ENCODE data around the gene NFE2L3.
"Not testable (repeated sequence)": the region's sequence is repeated elsewhere in the genome, so short reads cannot be mapped to it uniquely, and the experiment has no call there.

The NFE2L3 gene

DNA sequence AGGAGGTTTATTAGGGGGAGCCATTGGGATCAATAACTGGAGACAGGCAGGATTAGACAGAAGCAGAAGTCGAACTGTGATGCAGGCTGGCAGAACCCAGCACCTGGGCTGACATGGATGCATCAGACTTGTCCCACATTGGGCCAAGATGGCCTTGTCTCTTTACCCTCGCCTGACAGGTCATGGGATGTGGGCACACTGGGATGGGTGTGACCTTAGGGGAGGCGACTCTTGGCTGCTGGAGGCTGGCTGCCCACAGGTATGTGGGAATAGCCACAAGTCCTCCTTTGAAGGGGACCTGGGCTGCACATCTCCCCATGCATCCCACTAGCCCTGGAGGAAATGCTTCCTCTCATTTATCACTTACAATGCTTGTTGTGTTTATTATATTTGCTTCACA is 17.3 kb downstream of the NFE2L3 start:
- no peak for DNase-seq

DNA sequence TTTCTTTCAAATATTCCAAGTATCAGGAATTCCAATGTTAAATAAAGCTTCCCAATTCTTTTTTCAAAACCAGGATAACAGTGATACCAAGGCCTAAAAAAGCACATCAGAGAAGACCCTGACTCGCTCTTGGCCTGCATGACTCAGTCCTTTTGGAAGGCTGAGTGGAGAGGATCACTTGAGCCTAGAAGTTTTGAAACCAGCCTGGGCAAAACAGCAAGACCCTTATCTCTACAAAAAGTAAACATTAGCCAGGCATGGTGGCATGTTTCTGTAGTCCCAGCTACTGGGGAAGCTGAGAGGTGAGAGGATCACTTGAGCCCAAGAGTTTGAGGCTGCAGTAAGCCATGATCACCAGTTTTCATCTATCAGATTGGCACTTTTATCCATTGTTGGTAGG is 18.7 kb downstream of the NFE2L3 start:
- DNase-seq = no peak

DNA sequence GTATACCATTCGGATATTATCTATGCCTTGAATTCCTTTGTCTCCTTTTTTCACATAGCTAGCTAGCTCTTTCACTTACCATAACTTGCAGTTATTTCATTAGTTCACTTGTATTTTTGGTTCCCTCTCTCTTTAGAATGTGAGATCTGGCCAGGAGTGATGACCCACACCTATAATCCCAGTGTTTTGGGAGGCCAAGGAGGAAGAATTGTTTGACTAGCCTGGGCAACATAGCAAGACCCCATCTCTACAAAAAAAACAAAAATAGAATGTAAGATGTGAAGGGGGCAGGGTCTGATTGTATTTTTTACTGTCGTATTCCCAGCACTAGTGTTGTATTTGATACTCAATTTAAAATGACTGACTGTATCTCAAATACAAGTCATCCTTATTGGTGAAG is 19.6 kb downstream of the NFE2L3 start:
- no peak for DNase-seq

DNA sequence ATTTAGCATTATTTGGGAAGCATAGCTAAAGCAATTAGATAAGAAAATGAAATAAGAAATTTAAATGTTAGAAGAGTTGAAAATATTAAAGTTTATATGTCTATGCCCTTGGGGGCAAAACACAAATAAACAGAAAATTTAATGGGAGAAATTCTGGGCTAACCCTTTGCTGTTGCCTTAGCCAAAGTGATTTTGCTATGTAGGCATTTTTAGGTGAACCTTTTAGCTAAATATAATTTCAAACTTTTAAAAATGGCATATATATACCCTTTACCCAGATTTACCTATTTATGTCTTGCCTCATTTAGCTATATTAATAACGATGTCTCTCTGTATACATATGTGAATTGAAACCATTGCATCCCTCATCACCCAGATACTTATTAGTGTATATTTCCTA is 20.1 kb downstream of the NFE2L3 start:
- DNase-seq = no peak

DNA sequence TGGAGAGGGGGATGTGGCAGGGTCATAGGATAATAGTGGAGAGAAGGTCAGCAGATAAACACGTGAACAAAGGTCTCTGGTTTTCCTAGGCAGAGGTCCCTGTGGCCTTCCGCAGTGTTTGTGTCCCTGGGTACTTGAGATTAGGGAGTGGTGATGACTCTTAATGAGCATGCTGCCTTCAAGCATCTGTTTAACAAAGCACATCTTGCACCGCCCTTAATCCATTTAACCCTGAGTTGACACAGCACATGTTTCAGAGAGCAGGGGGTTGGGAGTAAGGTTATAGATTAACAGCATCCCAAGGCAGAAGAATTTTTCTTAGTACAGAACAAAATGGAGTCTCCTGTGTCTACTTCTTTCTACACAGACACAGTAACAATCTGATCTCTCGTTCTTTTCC is 23.9 kb downstream of the NFE2L3 start:
- DNase-seq = not testable (repeated sequence)

DNA sequence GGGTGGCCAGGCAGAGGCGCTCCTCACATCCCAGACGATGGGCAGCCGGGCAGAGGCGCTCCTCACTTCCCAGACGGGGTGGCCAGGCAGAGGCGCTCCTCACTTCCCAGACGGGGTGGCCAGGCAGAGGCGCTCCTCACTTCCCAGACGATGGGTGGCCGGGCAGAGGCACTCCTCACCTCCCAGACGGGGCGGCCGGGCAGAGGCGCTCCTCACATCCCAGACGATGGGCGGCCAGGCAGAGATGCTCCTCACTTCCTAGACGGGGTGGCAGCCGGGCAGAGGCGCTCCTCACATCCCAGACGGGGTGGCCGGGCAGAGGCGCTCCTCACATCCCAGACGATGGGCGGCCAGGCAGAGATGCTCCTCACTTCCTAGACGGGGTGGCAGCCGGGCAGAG is 24.7 kb downstream of the NFE2L3 start:
- DNase-seq = not testable (repeated sequence)

DNA sequence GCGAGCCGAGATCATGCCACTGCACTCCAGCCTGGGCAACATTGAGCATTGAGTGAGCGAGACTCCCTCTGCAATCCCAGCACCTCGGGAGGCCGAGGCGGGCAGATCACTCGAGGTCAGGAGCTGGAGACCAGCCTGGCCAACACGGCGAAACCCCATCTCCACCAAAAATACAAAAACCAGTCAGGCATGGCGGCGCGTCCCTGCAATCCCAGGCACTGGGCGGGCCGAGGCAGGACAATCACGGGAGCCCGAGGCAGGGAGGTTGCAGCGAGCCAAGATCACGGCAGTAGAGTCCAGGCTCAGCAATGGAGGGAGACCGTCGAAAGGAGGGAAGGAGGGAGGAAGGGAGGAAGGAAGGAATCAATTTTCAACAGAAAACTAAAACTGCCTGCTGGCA is 25.3 kb downstream of the NFE2L3 start:
- DNase-seq = not testable (repeated sequence)

DNA sequence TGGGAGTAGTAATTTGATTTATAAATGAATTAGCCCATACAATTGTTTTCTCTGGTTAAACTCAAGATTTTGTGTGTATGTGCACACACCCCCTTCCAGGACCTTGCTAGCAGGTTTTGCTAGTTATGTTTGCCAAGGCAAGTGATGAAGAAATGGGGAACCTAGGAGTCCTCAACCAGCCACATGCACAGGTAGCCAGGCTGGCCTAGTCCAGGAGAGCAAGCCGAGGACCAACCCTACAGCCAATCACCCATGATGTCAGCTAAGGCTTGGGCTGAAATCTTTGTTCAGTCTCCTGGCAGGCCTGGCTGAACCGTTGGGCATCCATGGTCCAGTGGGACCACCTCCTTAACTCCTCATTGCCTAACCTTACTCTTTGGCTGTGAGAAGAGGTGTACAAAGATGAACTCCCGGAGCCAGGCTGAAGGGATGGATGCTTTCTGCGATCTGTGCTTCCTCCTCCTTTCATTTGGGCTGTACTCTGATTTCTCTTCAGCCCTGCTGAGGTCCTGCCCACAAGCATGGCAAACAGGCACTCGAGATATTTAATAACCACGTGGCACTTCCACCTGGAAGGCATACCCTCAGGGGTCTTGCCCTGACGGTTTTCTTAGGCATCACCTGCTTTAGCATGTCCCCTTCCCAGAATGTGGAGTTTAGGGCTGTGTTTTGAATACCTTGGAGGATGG is 26.4 kb downstream of the NFE2L3 start:
- no peak for DNase-seq

DNA sequence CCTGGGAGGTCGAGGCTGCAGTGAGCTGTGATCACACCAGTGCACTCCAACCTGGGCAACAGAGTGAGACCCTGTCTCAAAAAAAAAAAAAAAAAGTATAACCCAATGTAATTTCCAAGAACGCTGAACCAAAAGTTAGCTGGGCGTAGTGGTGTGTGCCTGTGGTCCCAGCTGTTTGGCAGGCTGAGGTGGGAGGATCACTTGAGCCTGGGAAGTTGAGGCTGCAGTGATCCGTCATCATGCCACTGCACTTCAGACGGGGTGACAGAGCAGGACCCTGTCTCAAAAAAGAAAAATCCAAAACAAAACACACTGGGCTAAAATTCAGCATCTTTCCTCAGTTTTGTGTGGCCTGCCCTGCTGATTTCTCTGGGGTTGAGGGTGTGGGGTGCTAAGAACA is 27.4 kb downstream of the NFE2L3 start:
- DNase-seq = no peak

DNA sequence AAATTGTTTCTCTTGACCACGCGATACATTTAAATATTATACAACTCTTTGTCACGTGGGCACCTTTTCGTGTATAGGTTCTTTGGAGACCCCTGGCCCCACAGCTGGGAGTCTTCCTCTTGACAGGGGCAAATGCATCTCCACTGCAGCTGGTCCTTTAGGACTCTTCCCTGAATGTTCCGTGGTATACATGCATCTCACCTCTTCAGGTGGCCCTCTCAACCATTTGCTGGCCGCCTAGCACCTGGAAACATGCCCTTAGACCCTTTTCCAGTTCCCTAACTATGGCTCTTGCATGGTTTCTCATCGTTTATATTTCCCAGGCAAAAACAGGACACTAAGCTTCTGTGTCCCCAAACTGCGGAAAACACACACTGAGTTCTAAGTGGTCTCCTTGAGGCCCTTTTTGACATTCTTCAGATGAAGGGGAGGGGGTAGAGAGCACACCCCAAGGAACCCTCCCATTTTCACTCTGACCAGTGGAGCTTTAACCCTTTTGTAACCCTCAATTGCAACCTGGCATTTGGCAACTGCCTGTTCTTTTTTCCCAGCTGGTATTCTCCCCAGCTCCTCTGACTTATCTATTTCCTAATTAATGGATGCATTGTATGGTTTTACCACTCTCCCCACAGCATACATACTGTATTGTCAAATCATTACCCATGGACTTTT is 28.0 kb downstream of the NFE2L3 start:
- DNase-seq = no peak

DNA sequence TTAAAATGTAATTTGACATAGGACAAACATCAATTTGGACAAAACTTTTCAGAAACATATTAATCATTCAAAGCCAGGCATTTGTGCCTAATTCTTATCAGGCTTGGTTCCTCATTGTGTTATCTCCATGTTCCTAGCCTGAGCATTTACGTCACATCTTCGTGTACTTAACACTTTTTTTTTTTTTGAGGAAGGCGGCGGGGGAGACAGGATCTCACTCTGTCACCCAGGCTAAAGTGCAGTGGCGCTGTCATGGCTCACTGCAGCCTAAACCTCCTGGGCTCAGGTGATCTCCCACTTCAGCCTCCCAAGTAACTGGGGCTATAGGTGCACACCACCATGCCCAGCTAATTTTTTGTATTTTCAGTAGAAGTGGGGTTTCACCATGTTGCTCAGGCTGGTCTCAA is 28.8 kb downstream of the NFE2L3 start:
- no peak for DNase-seq

DNA sequence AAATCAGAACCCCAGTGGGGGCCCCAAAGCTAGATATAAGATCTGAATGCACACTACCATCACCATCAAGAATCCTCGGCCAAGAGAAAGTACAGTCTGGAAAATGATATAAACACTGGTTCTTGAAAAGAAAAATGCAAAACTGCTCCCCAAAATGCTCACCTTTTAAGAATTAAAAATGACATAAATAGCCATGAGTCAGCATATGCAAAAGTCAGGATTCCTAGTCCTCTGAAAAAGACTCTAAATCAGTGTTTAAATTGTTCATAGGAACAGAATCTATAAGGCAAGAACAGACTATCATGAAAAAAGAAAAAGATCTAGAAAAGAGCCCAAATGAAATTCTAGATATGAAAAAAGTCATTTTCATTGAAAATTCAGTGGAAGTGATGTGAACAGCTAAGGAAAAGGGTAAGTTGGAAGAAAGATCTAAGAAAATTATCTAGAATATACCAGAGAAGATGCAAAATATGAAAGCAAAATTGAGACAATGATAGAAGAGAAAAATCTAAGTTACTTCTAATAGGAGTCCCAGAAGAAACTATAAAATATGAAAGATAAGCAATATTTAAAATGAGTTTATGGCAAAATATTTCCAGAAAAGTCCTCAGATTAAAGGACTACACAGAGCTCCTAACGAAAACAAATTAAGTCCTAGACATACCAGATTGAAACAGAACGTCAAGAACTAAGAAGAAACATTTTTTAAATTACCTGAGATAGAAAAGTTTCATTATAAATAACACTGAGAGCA is 29.7 kb downstream of the NFE2L3 start:
- no peak for DNase-seq

DNA sequence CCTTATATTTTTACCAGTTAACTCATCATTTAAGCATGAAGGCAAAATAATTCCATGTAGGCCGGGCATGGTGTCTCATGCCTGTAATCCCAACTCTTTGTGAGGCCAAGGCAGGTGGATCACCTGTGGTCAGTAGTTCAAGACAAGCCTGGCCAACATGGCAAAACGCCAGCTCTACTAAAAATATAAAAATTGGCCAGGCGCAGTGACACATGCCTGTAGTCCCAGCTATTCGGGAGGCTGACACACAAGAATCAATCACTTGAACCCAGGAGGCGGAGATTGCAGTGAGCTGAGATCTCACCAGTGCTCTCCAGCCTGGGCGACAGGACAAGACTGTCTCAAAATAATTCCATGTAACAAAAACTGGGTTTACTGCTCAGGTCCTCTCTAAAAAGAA is 30.3 kb downstream of the NFE2L3 start:
- no peak for DNase-seq

DNA sequence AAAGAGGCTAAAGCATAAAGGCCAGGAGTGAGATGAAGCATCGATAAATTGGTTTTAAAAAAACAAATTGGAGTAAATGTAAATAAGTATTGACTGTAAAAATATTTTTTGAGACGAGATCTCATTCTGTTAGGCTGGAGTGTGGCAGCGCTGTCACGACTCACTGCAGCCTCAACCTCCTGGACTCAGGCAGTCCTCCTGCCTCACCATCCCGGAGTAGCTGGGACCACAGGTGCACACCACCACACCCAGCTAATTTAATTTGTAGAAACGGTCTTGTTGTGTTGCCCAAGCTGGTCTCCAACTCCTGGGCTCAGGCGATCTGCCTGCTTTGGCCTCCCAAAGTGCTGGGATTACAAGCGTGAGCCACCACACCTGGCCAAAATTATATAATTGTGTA is 30.7 kb downstream of the NFE2L3 start:
- DNase-seq = no peak

DNA sequence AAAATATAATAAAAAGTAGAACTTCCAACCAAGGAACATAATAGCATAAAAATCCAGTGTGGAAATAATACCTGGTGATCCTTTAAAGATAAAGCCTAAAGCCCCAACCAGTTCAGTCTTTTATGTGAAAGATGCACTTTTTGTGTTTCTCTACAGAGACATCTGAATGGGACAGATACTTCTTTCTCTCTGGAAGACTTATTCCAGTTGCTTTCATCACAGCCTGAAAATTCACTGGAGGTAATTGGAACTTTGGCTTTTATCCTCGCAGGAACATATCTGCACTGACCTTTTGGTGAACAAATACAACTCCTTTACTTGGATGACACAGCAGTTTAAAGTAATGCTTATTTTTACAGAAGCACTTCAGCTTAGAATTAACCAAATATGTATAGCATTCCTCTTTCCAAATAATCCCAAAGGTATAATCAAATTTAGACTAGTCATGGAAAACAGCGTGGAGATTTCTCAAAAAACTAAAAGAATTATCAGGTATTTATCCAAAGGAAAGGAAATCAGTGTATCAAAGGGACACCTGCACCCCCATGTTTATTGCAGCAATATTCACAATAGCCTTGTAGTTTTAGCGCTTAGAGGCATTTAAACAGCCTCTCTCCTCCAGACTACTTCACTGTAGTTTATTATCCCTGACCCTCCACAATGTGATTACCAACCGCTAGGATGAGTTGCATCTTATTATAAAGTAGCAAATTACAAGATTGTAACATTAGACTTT is 31.7 kb downstream of the NFE2L3 start:
- DNase-seq = no peak

DNA sequence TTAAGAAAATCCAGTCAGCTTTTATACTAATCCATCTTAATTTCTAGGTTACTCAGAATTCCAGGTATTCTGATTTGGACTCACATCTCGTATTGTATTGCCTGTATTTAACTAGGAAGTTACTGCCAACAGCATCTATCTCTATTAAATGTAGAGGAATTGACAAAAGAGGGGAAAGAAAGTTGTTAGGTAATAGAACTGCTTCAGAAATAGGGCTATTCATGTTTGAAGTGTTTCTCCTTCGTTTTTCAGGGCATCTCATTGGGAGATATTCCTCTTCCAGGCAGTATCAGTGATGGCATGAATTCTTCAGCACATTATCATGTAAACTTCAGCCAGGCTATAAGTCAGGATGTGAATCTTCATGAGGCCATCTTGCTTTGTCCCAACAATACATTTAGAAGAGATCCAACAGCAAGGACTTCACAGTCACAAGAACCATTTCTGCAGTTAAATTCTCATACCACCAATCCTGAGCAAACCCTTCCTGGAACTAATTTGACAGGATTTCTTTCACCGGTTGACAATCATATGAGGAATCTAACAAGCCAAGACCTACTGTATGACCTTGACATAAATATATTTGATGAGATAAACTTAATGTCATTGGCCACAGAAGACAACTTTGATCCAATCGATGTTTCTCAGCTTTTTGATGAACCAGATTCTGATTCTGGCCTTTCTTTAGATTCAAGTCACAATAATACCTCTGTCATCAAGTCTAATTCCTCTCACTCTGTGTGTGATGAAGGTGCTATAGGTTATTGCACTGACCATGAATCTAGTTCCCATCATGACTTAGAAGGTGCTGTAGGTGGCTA is 32.5 kb downstream of the NFE2L3 start:
- DNase-seq = not testable (repeated sequence)

DNA sequence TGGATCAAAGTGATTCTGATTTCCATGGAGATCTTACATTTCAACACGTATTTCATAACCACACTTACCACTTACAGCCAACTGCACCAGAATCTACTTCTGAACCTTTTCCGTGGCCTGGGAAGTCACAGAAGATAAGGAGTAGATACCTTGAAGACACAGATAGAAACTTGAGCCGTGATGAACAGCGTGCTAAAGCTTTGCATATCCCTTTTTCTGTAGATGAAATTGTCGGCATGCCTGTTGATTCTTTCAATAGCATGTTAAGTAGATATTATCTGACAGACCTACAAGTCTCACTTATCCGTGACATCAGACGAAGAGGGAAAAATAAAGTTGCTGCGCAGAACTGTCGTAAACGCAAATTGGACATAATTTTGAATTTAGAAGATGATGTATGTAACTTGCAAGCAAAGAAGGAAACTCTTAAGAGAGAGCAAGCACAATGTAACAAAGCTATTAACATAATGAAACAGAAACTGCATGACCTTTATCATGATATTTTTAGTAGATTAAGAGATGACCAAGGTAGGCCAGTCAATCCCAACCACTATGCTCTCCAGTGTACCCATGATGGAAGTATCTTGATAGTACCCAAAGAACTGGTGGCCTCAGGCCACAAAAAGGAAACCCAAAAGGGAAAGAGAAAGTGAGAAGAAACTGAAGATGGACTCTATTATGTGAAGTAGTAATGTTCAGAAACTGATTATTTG is 33.3 kb downstream of the NFE2L3 start:
- no peak for DNase-seq

DNA sequence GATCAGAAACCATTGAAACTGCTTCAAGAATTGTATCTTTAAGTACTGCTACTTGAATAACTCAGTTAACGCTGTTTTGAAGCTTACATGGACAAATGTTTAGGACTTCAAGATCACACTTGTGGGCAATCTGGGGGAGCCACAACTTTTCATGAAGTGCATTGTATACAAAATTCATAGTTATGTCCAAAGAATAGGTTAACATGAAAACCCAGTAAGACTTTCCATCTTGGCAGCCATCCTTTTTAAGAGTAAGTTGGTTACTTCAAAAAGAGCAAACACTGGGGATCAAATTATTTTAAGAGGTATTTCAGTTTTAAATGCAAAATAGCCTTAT is 33.8 kb downstream of the NFE2L3 start:
- no peak for DNase-seq

DNA sequence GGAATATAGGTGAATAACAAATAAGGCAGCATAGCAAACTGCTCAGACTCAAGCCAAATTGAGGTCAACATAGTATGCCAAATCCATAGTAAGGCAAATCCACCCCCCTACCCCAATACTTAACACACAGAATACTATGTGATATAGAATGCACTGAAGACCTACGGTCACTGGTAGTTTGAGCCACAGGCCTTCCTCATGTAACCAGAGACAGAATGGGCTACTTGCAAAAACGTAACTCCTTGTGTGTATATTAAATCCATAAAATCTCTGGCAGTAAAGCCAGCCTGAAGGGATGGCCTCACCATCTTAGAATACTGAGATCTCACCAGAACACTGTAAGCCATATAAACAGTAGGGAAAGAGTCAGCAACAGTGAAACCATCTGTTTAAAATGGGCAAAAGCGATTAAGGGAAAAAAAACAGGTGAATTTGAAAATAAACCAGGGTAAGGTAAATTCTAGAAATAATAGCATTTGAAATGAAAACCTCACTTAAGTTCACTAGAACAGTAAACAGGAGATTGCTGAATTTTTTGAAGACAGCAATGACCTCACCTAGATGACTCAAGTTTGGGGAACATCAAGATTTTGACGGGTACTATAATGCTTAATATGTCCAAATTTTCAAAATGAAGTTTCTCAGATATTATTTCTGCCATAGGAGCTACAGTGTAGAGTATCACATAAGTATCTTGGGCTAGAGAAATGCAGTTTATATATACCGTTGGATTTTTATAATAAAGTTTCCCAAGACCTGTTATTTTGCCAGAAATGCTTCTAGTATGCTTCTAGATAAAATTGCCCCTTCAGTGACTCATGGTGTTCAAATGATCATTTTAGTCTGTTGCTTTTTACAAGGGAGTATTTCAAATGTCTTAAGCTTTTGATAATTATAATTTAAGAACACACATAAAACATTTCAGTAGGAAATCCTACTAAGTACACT is 34.6 kb downstream of the NFE2L3 start:
- no peak for DNase-seq

DNA sequence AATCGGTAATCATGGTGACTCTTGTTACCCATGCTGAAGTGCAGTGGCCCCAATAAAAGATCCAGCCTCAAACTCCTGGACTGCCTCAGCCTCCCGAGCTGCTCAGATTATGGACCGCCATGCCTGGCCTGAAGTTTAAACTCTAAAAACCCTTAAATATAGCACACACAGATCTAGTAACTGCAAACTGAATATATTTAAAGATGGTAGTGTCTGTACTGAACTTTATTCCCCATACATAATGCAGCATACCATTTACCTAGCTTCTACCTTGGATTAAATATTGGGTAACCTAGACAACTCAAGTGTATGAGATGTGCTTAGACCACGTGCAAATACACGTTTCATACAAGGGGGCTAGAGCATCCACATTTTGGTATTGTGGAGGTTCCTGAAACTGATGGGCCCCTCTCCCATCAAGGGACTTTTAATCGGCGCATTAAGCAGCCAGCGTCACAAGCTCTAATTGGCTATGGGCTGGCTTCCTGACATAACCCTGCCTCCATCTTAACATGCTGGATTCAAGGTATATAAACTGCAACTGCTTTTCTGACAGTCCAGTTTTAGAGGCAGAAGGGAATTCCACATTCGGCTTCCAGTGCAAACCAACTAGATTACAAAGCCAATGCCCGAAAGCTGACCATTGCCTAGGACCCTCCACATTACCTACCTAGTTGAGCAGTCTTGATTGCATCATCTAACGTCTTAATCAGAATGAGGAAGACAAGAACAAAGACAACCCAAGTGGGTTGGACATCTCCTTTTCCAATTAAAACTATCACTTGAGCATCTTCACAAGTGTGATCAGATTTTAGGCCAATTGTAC is 35.6 kb downstream of the NFE2L3 start:
- no peak for DNase-seq
